Myocyte (in vitro differentiated cells): ENCODE measurements around the gene RILP. TPM values are rescaled to one million over a fixed set of nuclear protein-coding genes. Genes with fewer than 3 reads are reported as not detected.

Experiments used
- DNase-seq: peaks from one replicate; pipeline ENCODE4 v3.0.0-alpha.2; 2012; ENCODE audit warnings: low read depth
- total RNA-seq: library from RNA; depleted of rRNA; stranded (reverse); fragments of >200 nt; gene quantifications from 2 replicates; pipeline ENCODE4 v1.2.3, GENCODE V29; 2014

Gene RILP
- total RNA-seq, 1 donor from 2014 or later = 20.1 TPM

GRCh38 chr17:1648173-1648962 is 1.3 kb downstream of the RILP start:
- DNase-seq = no peak

GRCh38 chr17:1647802-1648171 is 1.9 kb downstream of the RILP start:
- DNase-seq = no peak

GRCh38 chr17:1646199-1646875 is 3.3 kb downstream of the RILP start:
- no peak for DNase-seq

- DNase-seq = no peak
These were observed 4.2 kb downstream of the RILP start, which contains the start of gene SCARF1 for GRCh38 chr17:1645207-1646171. Gene SCARF1 (minus strand): TSS chr17:1645732. CDS start chr17:1645697, 35 bp downstream.

GRCh38 chr17:1644493-1645206 is 5.0 kb downstream of the RILP start:
- DNase-seq = no peak

- DNase-seq = no peak
These were observed 5.6 kb downstream of the RILP start for GRCh38 chr17:1643999-1644492.

- no peak for DNase-seq
These were observed 6.2 kb downstream of the RILP start for GRCh38 chr17:1643293-1643998.

- no peak for DNase-seq
These were observed 8.6 kb downstream of the RILP start for GRCh38 chr17:1641065-1641403.

GRCh38 chr17:1640329-1641064 is 9.2 kb downstream of the RILP start:
- DNase-seq = no peak

- no peak for DNase-seq
These were observed 10.0 kb downstream of the RILP start for GRCh38 chr17:1639549-1640180.

GRCh38 chr17:1638624-1639300 is 10.9 kb downstream of the RILP start:
- DNase-seq = no peak

- no peak for DNase-seq
These were observed 11.5 kb downstream of the RILP start for GRCh38 chr17:1638171-1638590.

- DNase-seq = no peak
These were observed 12.9 kb downstream of the RILP start for GRCh38 chr17:1636732-1637285.

- no peak for DNase-seq
These were observed 13.8 kb downstream of the RILP start for GRCh38 chr17:1635675-1636465.

GRCh38 chr17:1634841-1635650 is 14.6 kb downstream of the RILP start:
- DNase-seq = no peak

GRCh38 chr17:1630662-1631061 is 19.0 kb downstream of the RILP start:
- no peak for DNase-seq
